Measurements from ENCODE around the gene SNTG2. TPM values are rescaled to one million over a fixed set of nuclear protein-coding genes. Genes with fewer than 3 reads are reported as not detected.

SNTG2 gene
- total RNA-seq, 1 donor: 0.09 TPM

DNA sequence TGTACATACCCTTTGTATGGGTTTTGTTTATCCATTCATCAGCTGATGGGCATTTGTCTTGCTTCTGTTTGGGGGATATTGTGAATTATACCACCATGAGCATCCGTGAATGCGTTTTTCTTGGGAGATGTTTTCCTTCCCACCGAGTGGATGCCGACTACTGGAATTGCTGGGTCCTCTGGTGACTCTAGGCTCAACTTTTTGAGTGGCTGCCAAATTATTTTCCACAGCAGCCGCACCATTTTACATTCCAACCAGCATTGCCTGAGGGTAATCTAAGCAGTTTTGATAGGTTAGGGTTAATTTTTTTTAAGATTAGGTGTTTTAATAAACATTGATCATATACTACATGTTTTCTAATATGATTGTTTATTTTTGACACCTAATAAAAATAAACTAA is 220.1 kb downstream of the SNTG2 start:
- no peak for DNase-seq (ENCODE audit: low read depth)
- TF ChIP-seq, protein P1, sequence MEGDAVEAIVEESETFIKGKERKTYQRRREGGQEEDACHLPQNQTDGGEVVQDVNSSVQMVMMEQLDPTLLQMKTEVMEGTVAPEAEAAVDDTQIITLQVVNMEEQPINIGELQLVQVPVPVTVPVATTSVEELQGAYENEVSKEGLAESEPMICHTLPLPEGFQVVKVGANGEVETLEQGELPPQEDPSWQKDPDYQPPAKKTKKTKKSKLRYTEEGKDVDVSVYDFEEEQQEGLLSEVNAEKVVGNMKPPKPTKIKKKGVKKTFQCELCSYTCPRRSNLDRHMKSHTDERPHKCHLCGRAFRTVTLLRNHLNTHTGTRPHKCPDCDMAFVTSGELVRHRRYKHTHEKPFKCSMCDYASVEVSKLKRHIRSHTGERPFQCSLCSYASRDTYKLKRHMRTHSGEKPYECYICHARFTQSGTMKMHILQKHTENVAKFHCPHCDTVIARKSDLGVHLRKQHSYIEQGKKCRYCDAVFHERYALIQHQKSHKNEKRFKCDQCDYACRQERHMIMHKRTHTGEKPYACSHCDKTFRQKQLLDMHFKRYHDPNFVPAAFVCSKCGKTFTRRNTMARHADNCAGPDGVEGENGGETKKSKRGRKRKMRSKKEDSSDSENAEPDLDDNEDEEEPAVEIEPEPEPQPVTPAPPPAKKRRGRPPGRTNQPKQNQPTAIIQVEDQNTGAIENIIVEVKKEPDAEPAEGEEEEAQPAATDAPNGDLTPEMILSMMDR (IDR thresholded peaks at IDR 0.05; ENCODE audit: insufficient read depth, low read length): no peak

DNA sequence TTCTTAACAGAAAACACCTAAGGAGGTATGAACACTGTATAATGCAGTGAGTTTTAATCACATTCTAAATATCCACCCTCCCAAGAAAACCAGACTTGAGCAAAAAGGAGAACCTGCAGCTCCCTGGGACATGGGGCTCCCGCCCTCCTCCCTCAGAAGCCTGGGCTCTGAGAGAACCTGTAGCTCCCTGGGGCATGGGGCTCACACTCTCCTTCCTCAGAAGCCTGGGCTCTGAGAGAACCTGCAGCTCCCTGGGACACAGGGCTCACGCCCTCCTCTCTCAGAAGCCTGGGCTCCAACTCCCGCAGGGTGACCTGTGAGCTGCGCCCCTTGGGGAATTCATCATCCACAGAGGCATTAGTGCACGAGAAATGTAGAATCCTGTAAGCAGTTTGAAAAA is 222.9 kb downstream of the SNTG2 start:
- TF ChIP-seq, protein P1 (IDR thresholded peaks at IDR 0.05; ENCODE audit: insufficient read depth, low read length): no peak
- DNase-seq (ENCODE audit: low read depth): no peak
- no peak overlapping the region for H3K4me3 ChIP-seq (ENCODE audit: low read depth, low read length)

More for the DNA sequence above, 220.1 kb downstream of the SNTG2 start:
- H3K4me3 ChIP-seq (ENCODE audit: low read depth, low read length): no peak overlapping the region

DNA sequence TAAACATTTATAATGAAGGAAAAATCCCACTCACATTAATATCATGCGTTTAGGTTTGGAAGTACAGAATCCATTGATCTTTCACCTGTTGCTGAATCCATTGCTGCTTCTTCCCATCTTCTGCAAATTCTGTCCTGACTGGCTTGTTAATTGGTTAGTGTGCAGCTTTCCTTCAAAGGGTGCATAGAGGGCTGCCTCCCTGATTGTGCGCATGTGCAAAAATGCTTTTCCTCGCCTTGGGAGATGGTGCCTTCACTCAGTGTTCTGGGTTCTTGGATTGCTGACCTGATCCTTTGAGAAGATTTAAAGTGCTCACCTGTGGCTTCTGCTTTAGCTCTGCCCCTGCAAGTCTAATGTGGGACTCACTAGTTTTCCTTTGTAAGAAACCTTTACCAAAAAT is 231.2 kb downstream of the SNTG2 start:
- no peak overlapping the region for H3K4me3 ChIP-seq (ENCODE audit: low read depth, low read length)
- TF ChIP-seq, protein P1 (IDR thresholded peaks at IDR 0.05; ENCODE audit: insufficient read depth, low read length): no peak
- no peak for DNase-seq (ENCODE audit: low read depth)

DNA sequence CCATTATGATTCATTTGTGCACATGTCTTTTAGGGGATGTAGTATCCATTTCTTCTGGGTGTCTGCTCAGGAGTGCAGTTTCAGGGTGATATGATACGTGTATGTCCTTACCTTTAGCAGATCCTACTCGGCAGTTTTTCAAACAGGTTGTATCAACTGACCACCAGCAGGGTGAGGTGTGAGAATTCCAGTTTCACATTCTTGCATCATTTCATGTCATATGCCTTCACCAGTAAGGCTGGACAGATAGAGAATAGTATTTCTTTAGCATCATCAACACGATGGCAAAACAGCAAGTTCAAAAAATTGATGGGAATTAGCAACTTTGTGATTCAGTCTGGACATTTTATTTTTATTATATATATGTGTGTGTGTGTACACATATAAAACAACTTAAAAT is 232.7 kb downstream of the SNTG2 start:
- TF ChIP-seq, protein P1 (IDR thresholded peaks at IDR 0.05; ENCODE audit: insufficient read depth, low read length): no peak
- no peak for DNase-seq (ENCODE audit: low read depth)
- no peak overlapping the region for H3K4me3 ChIP-seq (ENCODE audit: low read depth, low read length)

DNA sequence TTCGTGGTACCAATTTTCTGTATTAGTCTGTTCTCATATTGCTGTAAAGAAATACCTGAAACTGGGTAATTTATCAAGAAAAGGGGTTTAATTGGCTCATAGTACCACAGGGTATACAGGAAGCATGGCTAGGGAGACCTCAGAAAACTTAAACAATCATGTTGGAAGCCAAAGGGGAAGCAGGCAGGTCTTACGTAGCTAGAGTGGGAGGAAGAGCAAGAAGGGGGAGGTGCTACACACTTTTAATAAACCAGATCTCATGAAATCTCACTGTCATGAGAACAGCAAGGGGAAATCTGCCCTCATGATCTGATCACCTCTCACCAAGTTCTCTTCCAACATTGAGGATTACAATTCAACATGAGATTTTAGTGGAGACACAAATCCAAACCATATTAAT is 235.8 kb downstream of the SNTG2 start:
- no peak overlapping the region for H3K4me3 ChIP-seq (ENCODE audit: low read depth, low read length)
- TF ChIP-seq, protein P1 (IDR thresholded peaks at IDR 0.05; ENCODE audit: insufficient read depth, low read length): no peak
- DNase-seq (ENCODE audit: low read depth): no peak

DNA sequence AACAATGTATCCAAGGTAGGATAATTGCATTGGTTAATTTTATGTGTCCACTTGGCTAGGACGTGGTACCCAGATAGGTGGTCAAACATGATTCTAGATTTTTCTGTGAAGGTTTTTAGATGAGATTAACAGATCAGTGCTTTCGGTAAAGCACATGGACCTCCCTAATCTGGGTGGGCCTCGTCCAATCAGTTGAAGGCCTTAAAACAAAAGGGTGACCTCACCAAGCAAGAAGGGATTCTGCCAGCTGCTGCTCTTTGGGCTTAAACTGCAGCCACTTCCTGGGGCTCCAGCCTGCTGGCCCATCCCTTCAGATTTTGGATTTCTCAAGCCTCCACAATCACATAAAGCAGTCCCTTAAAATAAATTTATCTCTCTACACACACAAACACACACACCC is 236.5 kb downstream of the SNTG2 start:
- no peak for DNase-seq (ENCODE audit: low read depth)
- H3K4me3 ChIP-seq (ENCODE audit: low read depth, low read length): no peak overlapping the region
- TF ChIP-seq, protein P1 (IDR thresholded peaks at IDR 0.05; ENCODE audit: insufficient read depth, low read length): no peak

DNA sequence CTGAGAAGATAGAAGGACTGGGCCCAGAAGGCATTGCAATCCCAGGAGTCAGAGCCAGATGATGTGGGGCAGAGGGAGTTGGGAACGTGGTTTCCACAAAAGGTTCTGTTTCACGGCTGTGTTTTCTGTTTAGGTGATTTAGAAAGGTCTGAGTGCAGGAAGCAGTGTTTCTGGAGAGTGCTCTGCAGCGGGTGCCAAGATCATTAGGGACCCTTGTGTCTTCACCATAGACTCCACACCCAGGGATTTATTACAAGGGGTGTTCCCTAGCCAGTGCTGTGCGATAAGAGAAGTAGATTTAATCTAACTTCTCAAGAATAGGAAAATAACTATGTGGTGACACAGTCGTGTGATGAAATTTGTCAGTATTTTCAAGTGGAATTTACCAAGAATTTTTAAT is 241.5 kb downstream of the SNTG2 start:
- TF ChIP-seq, protein P1 (IDR thresholded peaks at IDR 0.05; ENCODE audit: insufficient read depth, low read length): no peak
- no peak overlapping the region for H3K4me3 ChIP-seq (ENCODE audit: low read depth, low read length)
- DNase-seq (ENCODE audit: low read depth): no peak
